RCC 7860 (cell line): ENCODE data around the gene LGALSL.

Source experiments
- DNase-seq: peaks from one replicate; pipeline ENCODE4 v3.0.0-alpha.2; 2015; ENCODE audit warnings: low spot score
- FAIRE-seq: peaks from 2 replicates; lab custom pipeline; 2012; peaks lifted over from hg19 to GRCh38; lab: Jason Lieb, UNC

The LGALSL gene

DNA sequence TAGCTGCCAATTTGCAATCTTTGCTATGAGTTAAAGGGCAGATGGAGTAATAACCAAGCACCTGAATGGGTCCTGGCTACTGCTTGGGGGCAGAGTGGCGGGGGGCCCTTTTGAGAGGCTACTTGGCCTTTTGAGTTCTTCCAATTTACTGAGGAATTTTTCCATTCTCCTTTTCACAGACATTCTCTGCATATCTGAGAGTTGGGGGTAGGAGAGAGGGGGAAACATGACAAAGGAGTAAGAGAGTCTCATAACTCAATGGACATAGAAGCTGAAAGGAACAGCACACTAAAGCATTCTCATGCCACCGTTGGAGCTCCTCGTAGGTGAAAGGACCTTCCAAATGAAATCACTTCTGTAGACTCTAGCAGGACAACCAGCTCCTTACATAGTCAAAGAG, 16.1 kb downstream of the LGALSL start:
- DNase-seq (no peak), FAIRE-seq (no peak)

DNA sequence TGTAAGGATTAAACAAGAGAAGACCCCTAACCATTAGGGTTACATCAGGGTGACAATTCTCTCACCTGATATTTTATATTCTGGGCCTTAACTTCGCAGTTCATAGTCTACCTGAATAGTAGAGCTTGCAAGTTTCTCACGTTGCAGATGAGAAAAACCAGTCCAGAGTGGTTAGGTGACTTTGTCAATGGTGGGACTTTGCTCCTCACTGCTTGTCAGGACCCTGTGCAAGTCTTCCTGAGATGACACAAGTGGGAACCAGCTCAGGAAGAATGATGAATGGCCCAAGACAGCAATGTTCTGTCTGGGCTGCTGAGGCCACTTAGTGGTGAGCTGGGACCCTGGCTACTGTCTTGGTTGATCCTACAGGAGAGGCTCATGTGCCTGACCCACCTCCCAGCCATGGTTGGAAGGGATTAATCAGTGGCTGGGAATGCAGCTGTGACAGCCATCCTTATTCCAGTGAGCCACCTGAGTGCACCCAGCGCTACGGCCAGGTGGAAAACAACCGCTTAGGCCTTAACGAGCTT, 16.9 kb downstream of the LGALSL start:
- DNase-seq: no peak
- FAIRE-seq: no peak

GRCh38 chr2:64471600-64471999, 17.6 kb downstream of the LGALSL start:
- FAIRE-seq (no peak), DNase-seq (no peak)

DNA sequence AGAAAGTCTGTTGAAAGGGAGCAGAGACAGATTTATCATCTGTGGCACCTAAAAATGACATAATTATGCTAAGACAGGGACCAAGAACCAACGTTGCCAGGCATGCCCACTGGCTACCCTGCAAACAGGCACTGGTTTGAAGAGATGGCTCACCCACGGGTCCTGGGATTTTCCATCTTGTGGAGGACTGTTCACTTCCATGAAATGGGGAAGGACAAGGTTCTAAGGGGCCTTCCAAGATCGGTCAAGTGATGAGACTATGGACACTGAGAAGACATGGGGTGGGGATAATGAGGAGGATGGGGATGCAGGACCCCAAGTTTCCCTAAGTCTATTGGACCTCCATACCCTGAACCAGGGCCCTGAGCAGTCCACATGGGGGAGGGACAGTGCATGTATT, 18.9 kb downstream of the LGALSL start:
- FAIRE-seq (no peak), DNase-seq (no peak)

GRCh38 chr2:64474121-64474571, 20.2 kb downstream of the LGALSL start:
- DNase-seq (no peak), FAIRE-seq (no peak)

- no peak for FAIRE-seq
Measured at GRCh38 chr2:64474636-64475035, 20.7 kb downstream of the LGALSL start.

DNA sequence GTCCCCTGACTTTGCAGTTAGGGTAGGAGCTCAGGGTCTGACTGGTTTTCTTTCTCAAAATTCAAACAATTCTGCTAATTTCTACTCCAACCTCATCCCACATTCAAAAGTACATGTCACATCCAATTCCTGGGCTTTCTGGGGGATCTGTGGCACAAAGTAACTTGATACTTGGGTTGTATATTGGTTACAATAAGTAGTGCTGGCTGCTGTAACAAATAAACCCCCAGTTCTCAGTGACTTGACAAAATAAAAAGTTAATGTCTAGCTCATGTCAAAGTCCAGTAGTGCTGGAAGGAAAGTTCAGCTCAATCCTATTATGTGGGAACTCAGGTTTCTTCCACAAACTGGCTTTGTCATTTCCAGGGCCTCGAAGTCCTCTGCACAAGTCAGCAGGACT, 23.1 kb downstream of the LGALSL start:
- DNase-seq: no peak
- no peak for FAIRE-seq

More at GRCh38 chr2:64474636-64475035, 20.7 kb downstream of the LGALSL start:
- no peak for DNase-seq

DNA sequence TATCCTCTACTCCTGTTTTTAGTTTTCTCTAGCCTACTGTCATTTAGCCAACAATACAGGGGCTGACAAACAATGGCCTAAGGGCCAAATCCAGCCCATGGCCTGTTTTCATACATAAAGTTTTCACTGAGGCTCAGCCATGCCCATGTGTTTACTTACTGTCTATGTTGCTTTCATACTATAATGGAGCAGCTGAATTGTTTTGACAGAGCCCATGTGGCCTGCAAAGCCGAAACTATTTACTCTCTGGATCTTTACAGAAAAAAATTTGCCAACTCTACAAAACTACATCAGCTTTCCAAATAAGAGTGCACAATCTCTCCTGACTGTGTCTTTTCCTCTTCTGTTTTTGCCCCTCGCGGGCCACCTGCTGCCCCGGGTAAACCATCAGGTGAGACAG, 24.0 kb downstream of the LGALSL start:
- no peak for DNase-seq
- FAIRE-seq: no peak

DNA sequence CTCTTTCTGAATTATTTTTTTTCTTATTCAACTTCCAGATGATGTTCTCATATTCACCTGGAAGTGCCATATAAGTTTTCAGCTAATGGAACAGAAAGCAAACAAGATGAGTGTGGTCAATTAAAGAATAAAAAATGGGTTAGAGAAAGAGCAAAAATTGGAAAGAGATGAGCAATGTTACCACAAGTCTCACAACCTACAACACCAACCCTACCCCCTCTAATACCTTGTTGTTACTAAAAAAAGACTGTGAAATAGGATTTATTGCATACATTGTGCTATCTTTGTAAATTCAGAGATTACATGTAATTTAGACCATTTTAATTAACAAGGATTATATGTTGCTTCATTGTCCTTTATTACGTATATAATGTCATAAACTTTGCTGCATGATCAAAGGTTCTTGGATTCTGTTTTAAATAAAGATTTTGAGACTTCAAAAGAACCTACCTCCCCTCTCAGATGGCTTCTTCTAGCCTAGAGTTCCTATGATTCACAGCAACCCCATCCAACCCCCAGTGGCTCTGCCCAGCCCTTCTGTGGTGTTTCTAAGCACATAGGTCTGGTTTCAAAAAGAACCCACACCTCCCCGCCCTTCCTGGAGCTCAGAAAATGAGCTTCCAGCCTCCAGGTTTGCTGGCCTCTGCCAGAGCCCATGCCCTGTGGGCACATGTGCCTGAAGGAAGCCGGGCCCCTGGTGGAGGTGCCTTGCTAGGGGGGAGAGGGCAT, 24.7 kb downstream of the LGALSL start:
- DNase-seq: no peak
- no peak for FAIRE-seq

GRCh38 chr2:64479259-64480117, 25.5 kb downstream of the LGALSL start:
- no peak for FAIRE-seq
- no peak for DNase-seq

- DNase-seq: no peak
- FAIRE-seq: no peak
Measured at GRCh38 chr2:64481665-64482064, 27.7 kb downstream of the LGALSL start.

DNA sequence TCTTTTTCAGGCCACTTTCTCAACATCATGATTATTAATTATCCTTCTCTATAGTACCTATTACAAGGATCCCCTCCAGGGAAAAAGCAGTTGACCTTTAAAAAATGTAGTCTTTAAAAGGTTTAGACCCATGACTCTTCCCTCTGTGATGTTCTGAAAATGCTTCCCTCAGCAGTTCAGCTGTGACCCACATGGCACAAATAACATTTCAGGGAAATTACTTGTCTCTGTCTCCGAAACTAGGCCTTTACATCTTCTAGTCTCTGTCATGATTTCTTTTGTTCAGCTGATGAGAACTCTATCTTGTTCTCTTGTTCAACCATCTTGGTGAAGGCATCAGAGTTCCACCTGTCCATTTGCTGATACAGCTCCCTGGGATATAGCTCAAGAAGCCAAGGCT, 28.3 kb downstream of the LGALSL start:
- no peak for DNase-seq
- FAIRE-seq: no peak

- FAIRE-seq (no peak), DNase-seq (peak; percentile 36)
Measured at GRCh38 chr2:64482765-64483504, 29.0 kb downstream of the LGALSL start.

DNA sequence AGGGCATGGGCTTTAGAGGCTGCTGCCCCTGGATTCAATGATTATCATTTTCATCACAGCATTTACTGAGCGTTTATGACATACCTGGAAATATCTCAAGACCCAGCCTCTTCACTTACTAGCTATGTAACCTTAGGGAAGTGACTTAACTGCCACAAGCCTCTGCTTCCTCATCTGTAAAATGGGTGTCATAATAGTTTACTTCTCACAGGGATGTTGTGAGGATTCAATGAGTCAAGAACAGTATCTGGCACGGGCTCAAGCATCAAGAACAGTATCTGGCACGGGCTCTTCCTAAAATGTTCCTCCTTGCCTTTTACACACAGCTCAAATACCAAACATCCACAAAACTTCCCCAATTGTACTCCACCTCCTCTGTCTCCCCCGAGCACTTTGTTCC, 31.4 kb downstream of the LGALSL start:
- DNase-seq: no peak
- FAIRE-seq: no peak

DNA sequence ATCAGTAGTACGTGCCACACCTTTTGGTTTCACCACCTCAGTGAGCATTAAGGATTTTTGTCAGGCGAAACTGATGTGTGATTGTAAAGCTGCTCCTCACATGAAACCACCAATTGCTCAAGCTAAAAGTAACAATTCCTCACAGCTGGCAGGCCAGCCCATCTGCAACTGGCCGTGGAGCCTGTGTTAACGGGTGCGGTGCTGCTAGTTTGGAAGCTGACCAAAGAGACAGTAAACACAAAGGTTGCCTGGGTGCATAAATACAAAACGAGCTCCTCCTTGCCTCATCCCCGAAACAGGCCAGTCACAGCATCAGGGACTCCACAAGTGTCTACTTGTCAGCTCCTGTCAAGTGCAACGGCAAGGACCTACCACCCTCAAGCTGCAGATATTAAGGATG, 32.0 kb downstream of the LGALSL start:
- no peak for DNase-seq
- no peak for FAIRE-seq

DNA sequence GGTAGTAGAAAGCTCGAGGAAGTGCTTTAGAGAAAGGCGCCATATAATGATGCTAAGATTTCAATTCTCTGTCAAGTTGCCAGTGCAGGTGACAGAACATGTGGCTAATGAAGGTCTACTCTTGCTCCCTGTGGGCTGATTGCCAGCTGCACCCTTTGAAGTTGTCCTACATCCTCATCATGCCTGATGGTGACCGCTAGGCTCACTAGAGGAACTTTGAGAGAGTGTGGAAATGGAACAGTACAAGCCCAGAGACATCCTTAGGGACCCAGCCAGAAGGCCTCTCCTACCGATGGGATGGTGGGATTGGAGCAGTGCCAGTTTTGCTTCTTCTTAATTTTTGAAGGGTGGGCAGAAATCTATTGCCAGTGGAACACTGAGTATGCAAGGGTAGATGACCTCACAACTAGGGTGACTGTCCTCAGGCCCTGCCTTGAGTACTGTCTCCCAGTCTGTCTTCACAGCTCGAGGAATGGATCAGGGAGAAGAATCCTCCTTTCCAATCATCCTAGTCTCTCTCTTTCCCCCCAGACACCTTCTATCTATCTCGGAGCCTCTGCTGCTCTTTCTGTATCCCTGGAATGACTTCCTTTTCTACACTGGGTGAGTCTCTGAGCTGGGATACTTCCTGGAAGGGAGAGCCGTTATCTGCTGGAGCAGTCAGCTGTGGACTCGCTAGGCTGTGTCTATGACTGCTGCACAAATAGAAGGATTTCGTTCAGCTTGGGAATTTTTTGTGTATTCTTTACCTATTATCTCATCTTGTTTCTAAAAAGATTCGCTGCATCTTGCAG, 33.5 kb downstream of the LGALSL start:
- FAIRE-seq: no peak

GRCh38 chr2:64488050-64488974, 34.4 kb downstream of the LGALSL start:
- DNase-seq (peak; percentile 24), FAIRE-seq (no peak)

More for the DNA sequence above, 33.5 kb downstream of the LGALSL start:
- no peak for DNase-seq

- DNase-seq (no peak), FAIRE-seq (no peak)
Measured at GRCh38 chr2:64489081-64489751, 35.3 kb downstream of the LGALSL start.

- FAIRE-seq (no peak), DNase-seq (no peak)
Measured at GRCh38 chr2:64491426-64491825, 37.5 kb downstream of the LGALSL start.
